GM19328 (cell line): Measurements from ENCODE around the gene OPN5.

ENCODE experiments used
- ATAC-seq: cut with Tn5 transposase; IDR thresholded peaks from one replicate; pipeline ENCODE4 v1.9.1; 2021; ENCODE audit warnings: mild to moderate bottlenecking, moderate library complexity; ENCODE audit not compliant: unreplicated experiment

The OPN5 gene

GRCh38 chr6:47852727-47853126 is 70.9 kb downstream of the OPN5 start:
- ATAC-seq: no peak

DNA sequence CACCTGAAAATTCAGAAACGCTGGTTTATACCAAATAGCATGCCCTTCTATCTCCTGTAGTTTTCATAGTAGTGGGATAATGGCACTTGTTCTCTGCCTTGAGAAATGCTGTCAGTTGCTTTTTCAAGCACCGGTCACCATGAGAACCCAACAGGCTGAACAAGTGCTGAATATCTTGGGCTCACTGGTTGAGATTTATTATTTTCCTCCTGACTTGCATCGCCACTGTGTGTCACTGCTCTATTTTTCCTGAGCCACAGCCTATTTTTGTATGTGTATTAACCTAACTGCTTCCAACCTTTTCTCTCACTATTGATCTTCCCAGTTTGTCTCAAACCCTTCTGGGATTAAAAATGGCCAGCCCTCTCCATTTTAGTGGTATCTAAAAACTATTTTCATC is 71.9 kb downstream of the OPN5 start:
- no peak for ATAC-seq

DNA sequence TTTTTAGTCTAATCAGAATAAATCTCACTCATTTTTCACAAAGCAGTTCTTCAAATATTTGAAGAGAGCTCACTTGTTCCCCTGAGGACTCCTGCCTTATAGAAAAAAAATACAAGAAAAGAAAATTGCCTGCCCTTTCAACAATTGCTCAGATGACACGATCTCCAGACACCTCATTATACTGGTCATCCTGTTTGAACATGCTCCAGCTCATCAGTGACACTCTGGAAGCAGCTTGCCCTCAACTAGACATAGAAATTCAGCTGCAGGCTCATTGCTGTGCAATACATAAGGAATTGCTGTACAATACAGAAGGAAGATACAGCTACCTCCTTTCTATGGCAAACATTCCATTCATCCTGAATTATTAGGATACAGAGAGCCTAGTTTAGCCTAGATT is 73.1 kb downstream of the OPN5 start:
- no peak for ATAC-seq

DNA sequence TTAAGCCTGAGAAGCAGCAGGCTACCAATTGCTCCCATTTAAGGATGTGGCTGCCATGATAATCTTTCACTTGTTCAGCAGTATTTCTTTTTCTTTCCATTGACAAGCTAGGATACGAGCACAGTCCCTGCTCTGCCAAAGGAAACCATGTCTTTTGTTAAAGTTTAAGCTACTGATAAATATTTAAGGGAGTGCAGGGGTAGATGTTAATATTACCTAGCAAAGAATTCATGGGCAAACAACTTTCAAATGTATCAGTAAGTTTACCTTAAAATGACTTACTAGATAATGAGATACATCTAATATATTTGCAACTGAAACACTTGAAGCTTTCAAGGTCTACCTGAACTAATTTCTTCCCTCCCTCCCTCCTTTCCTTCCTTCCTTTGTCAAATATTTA is 77.3 kb downstream of the OPN5 start:
- ATAC-seq: no peak

GRCh38 chr6:47862731-47863130 is 80.9 kb downstream of the OPN5 start:
- ATAC-seq: no peak

- ATAC-seq: no peak
Measured at GRCh38 chr6:47865206-47865605, 83.4 kb downstream of the OPN5 start.

DNA sequence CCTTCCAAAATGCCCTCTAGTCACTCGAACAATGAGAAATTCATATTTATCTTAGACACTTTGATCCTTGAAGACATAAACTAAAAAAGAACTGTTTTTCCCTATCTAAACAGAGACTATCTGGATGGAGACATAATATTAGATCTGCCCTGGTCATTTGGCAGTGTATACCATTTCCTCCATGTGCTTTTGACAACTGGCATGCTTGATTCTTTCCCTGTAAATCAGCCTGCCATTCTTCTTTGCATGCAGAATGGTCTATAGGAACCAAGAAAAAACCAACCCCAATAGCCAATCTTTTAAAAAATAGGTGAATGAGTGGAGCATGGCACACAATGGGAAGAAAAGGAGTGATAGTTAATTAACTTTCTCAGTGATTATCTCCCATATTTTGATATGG is 93.8 kb downstream of the OPN5 start:
- ATAC-seq: no peak
